NCI-H526 treated with DMSO at 0.1 percent for 48 hours (cell line): ENCODE results near the gene LDB2.
"Not testable (repeated sequence)": the region's sequence is repeated elsewhere in the genome, so short reads cannot be mapped to it uniquely, and the experiment has no call there.

Experiments used
- DNase-seq: peaks from one replicate; lab custom pipeline; 2025; lab: John Stamatoyannopoulos, UW

The LDB2 gene

DNA sequence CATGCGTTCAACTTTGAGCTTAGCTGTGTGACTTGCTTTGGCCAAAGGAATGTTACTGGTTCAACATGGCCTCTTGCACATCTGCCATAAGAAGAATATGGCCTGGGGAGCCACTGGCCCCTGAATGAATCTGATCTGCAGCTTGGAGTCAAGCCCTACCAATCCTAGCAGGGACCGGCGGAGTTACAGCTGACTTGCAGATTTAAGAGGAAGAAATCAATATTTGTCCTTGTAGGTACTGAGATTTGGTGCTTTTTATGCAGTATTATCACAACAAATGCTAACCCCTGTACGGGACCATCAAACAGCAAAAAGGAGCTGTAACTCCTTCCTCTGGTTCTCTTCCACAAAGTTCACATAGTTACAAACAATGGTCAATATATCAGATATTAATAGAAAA, 252.0 kb downstream of the LDB2 start:
- DNase-seq, result no peak

DNA sequence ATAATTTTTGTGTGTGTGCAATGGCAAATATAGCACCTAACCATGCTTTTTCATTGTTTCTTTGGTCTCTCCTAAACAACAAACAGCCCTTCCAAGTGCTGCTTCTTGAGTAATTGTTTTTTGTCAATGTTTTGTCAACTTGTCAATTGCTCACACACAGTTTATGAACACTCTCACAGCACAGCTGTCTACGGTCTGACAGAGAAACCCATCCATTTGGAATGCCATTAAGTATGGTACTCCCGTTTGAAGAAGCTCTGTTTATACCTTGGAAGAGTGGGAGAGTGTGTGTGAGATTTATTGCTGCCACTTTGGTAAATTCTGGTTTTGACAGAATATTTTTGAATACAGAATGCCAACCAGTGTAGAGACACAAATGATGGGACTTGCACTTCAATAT, 254.6 kb downstream of the LDB2 start:
- DNase-seq, result no peak

- peak; percentile 1 for DNase-seq
Observed at GRCh38 chr4:16642897-16643296, 255.5 kb downstream of the LDB2 start.

DNA sequence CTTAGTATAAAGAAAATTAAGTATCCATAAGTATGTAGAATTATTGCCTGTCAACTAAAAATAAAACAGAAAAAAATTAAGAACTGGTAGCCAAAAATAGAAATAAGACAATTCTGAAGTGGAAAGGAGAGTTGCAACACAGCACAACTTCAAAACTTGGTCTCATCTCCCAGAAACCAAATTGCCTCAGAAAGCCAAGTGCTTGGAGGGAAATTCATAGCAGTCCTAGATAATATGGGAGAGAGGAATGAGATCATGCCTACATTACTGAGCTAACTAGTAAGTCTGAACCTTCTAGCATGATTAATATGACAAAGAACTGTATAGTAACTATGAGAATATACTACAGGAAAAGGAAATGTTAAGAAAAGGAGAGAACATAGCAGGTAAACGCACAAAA, 256.5 kb downstream of the LDB2 start:
- no peak for DNase-seq

GRCh38 chr4:16636912-16637630, 261.4 kb downstream of the LDB2 start:
- DNase-seq, result no peak

GRCh38 chr4:16636304-16636703, 262.1 kb downstream of the LDB2 start:
- DNase-seq, result no peak

- DNase-seq, result not testable (repeated sequence)
Observed at GRCh38 chr4:16629274-16629673, 269.2 kb downstream of the LDB2 start.

DNA sequence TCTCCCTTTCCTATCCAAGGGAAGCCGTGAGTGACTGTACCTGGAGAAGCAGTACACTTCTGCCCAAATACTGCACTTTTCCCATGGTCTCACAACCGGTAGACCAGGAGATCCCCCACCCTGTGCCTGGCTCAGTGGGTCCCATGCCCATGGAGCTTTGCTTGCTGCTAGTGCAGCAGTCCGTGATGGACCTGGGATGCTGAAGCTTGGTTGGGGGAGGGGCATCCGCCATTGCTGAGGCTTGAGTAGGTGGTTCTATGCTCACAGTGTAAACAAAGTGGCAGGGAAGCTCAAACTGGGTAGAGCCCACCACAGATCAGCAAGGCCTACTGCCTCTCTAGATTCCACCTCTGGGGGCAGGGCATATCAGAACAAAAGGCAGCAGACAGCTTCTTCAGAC, 269.6 kb downstream of the LDB2 start:
- not testable (repeated sequence) for DNase-seq

DNA sequence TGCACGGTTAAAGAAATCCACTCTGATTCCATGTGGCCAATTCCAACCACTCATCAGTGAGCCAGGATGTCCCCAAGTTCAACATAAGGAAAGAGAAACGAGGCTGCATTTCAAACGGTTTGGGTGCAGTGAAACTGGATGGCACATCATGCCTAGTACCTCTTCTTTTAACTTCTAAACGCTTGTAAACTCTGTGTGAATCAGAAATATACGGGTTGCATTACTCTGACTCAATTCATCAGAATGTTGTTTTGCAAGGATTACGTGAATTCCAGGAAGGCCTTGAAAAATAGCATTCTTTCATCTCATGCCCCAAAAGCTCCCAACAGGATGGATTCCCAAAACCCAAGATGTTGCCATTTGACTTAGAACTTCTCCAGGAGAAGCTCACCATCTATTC, 270.4 kb downstream of the LDB2 start:
- no peak for DNase-seq

GRCh38 chr4:16626945-16627344, 271.5 kb downstream of the LDB2 start:
- no peak for DNase-seq

- no peak for DNase-seq
Observed at GRCh38 chr4:16622826-16623225, 275.6 kb downstream of the LDB2 start.

GRCh38 chr4:16617435-16617834, 281.0 kb downstream of the LDB2 start:
- DNase-seq, result no peak

DNA sequence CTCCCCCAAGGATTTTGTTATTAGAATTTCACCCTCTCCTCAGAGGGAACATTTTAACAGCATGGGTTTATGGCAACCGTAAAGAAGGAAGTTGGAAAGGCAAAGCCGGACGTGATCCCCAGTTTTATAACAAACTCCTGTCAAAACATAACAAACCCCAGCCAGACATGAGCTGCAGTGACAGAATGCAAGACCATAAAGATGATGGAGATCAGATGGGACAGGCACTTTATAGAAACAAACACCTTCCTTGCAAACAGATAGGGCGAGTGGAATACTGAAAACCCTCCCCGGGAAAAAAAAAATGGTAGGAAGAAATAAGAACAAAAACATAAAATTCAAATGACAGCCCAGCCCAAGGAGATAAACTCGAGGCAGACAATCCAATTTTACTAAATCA, 281.4 kb downstream of the LDB2 start:
- DNase-seq, result no peak

GRCh38 chr4:16609170-16609758, 289.2 kb downstream of the LDB2 start:
- no peak for DNase-seq

- DNase-seq, result no peak
Observed at GRCh38 chr4:16608611-16609125, 289.8 kb downstream of the LDB2 start.

GRCh38 chr4:16608123-16608522, 290.3 kb downstream of the LDB2 start:
- DNase-seq, result no peak

DNA sequence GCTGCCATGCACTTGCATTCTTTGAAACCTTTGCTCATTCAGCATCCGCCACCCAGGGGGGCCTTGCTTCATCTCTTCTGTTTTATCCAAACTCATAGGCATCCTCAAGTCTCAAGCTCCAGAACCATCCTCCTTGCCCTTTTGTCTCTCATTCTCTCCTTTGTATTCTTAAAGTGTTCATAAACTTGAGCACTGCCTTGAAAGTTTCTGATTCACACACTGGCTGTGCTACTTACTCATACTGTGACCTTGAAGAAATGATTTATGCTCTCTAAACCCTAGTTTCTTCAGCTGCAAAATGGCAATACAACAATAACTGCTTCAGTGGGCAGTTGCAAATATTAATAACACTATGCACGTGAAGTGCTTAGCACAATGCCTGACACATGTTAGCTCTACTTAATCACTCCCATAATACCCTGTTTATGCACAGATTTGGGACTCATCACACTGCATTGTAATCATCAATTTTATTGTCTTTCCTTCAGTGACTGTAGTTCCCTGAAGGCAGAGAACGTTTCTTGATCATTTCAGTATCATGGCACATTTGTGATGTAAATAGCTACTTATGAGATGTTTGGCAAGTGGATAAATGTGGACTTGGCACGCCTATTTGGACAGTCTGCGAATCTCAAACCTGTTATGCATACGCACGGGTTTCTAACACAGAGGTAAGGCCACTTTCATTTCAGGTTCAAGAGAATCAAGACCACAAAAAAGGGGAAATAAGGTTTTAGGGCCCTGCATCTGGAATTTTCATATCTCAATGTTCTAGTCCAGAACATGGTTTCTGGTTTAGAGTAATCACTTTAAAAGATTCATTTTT, 291.0 kb downstream of the LDB2 start:
- DNase-seq, result no peak

DNA sequence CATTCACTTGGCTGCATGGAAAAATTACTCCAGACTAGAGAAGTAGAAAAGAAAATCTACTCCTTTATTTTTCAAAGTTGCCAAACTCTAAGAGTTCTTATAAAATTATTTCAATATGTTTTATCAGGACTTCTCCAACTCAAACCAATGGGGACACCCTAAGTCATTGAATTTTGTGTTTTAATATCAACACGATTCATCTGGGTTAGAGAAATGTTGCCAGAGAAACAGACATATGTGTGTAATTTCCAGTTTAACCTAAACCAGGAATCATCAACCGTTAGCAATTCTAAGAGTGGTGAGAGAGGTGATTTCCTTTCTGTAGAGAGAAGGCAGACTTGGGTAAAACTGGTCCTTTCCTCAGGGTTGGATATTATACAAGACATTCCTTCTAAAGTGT, 291.8 kb downstream of the LDB2 start:
- no peak for DNase-seq

DNA sequence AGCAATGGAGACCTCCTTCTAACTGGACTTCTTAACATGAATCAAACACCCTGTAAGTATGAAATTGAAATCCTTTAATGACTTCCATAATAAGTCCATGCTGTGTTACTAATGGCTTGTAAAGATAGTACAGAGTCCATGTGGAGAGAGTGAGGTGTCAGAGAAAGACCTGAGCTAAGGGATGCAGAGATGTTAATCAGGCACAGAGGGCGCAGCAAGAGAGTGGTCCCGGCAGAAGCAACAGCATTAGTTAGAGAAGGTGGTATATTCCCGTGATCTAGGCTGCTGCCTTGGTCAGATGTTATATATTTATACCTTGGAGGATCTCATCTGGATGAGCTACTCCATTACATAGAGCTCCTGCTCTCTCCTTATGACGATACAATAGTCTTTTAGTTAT, 295.3 kb downstream of the LDB2 start:
- DNase-seq, result no peak

- DNase-seq, result no peak
Observed at GRCh38 chr4:16598597-16599206, 299.7 kb downstream of the LDB2 start.

DNA sequence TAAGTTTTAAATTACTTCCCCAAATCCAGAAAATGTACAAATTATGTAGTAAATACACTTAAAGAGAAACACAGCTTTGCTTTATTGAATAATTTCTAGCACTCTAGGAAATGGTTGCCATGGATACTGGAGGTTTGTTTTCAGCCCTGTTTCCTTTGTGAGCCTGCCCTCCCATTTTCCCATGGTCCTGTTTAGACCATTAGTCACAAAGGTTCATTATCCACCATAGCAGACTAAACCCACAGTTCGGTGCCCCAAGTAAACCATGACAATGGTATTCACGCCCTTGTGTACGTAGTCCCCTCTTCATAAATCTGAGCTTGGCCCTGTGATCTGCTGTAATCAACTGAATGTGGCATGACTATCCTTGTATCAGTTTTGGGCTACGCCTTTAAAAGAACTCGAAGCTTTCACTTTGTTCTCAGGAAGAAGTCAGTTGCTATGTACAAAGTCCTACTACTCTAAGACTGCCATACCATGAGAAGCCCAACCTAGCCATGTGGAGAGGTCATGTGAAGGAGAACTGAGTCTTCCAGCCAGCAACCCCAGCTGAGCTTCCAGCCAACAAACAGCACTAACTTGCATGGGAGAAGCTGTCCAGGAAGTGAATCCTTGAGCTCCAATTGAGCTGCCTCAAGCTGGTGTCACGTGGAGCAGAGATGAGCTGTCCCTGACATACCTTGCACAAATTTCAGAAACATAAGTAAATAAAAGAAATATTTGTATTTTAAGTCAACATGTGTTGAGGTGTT, 300.4 kb downstream of the LDB2 start:
- DNase-seq, result no peak

GRCh38 chr4:16597443-16597842, 301.0 kb downstream of the LDB2 start:
- DNase-seq, result no peak
